ENCODE data around the gene COPZ1. TPM values are rescaled to one million over a fixed set of nuclear protein-coding genes. Genes with fewer than 3 reads are reported as not detected.

COPZ1 gene
- total RNA-seq, 4 donors from 2014 or later = 60.8 to 92.3 (median 79.5) TPM

DNA sequence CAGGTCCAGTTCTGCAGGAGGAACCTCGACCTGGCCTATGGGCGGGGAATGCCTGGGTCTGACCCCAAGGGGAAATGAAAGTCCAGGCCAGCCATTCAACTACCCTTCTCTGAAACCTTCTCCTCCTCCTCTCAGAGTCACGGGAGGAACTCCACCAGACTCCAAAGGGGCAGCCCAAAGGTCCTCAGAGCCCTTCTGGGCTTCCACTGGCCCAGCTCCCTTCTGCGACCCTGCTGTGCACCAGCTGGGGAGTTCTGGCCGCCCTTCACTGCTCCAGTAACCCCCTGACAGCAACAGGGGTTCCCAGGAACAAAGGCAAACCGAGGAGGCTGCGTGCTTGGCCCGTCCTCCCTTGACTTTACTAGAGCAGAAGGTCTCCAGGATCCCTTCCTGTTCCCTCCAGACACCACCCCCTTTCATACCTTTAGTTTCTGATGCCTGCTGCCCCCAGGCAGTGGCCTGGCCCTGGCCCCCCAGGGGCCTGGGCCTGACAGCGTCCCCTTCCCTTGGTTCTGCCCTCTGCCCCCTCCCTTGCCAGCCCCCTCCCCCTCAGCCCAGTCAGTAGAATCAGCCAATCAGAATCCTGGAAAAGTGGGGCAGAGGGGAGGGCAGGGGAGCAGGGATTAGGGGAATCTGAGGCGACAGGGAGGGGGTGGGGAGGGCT, 60.5 kb downstream of the COPZ1 start:
- TF ChIP-seq, protein P1, sequence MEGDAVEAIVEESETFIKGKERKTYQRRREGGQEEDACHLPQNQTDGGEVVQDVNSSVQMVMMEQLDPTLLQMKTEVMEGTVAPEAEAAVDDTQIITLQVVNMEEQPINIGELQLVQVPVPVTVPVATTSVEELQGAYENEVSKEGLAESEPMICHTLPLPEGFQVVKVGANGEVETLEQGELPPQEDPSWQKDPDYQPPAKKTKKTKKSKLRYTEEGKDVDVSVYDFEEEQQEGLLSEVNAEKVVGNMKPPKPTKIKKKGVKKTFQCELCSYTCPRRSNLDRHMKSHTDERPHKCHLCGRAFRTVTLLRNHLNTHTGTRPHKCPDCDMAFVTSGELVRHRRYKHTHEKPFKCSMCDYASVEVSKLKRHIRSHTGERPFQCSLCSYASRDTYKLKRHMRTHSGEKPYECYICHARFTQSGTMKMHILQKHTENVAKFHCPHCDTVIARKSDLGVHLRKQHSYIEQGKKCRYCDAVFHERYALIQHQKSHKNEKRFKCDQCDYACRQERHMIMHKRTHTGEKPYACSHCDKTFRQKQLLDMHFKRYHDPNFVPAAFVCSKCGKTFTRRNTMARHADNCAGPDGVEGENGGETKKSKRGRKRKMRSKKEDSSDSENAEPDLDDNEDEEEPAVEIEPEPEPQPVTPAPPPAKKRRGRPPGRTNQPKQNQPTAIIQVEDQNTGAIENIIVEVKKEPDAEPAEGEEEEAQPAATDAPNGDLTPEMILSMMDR (IDR thresholded peaks at IDR 0.05; ENCODE audit: low read depth) = no peak

DNA sequence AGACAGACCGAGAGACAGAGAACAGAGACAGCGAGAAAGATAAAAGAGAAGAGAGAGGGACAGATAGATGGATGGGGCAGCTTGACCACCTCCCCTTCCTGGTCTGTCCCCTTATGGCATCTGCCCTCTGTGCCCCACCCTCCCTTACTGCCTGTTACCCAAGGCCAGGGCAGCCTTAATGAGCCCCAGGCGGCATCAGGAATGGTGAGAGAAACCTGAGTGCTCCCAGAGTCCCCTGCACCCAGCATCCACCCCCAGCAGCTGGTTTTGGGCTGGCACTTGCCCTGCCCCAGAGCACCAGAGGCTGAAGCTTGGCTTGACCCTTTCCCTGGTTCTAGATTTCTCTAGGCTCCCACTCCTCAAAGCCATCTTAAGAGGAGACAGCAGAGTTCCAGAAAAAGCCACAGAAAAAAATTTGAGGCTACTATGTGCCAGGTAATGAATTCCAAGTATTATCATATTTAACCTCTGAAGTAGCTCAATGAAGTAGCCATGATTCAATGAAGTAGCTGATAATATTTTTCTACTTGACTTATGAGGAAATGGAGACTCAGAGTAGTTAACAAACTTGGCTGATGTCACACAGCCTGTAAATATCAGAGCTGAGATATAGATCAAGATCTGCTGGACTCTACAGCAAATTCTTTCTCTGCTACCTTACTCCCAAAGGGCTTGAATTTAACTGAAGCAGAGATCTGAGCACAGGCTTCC, 61.6 kb downstream of the COPZ1 start:
- TF ChIP-seq, protein P1 (IDR thresholded peaks at IDR 0.05; ENCODE audit: low read depth) = no peak

DNA sequence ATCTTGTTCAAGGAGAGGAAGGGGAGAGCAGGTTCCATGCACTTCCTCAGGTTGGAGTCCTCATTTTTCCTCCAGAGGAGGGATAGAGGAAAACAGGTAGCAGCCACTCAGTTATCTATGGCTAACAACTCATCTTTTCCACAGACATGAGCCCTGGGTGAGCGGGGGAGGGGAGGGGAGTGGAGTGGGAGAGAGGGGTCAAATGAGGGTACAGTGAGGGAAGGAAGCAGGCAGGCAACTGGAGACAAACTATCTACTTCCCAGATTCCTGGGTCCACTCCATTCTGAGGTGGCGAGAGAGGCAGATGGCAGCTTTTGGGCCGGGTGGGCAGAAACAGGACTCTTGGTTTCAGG, 62.2 kb downstream of the COPZ1 start:
- TF ChIP-seq, protein P1 (IDR thresholded peaks at IDR 0.05; ENCODE audit: low read depth) = no peak

DNA sequence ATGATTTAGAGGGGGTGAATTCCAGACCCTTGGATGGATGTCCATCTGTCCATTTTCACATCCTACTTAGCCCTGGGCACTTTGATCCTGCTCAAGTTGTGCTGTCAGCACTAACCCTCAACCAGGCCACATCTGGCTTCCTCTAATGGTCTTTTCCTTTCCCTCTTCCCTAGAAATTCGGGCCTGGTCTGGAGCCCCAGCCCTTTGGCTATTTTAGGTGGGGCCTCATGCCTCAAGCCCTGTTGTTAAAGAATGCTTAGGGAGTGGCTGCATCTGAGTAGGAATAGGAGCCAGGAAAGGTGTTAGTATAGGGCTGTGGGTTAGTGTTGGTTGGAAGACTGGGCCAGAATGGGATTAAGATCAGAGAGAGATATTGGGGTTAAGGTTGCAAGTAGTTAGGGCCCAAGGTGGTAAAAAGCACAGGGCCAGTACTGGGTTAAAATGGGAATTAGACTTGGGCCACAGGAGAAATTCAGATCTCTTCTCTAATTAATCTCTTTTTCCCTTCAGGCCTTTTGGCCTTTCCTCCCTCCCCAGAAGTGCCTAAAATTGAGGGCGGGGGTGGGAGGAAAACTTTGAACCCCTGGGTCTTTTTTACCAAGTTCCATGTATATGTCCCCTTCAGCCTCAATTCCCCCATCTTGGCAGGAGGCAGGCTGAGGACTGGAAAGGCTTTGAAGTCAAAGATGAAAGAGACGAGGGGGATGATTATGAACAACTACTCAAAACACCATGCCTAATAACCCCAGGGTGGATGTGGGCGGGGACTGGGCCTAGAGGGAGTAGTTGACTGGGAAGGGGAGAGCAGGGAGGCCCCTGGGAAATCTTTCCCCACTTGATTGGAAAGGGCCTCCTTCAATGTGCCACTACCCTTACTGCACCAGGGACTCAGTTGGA, 63.6 kb downstream of the COPZ1 start:
- TF ChIP-seq, protein P1 (IDR thresholded peaks at IDR 0.05; ENCODE audit: low read depth) = no peak

DNA sequence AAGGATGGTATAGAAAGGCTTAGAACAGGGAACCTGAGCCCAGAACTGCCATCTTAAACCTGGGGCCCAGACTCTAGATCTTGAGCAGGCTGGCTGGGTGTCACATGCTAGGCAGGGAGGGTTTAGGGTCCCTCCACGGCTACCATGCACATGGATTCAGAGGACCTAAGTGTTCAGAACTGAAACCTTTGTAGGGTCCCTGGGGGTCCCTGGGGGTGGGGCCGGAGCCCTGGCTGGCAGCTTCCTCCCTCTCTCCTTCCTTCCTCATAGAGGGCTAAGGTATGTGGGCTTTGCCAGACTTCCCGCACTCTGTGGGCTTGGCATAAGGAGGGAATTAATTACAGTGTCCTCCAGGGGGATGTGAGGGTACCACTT, 64.2 kb downstream of the COPZ1 start:
- TF ChIP-seq, protein P1 (IDR thresholded peaks at IDR 0.05; ENCODE audit: low read depth) = no peak

DNA sequence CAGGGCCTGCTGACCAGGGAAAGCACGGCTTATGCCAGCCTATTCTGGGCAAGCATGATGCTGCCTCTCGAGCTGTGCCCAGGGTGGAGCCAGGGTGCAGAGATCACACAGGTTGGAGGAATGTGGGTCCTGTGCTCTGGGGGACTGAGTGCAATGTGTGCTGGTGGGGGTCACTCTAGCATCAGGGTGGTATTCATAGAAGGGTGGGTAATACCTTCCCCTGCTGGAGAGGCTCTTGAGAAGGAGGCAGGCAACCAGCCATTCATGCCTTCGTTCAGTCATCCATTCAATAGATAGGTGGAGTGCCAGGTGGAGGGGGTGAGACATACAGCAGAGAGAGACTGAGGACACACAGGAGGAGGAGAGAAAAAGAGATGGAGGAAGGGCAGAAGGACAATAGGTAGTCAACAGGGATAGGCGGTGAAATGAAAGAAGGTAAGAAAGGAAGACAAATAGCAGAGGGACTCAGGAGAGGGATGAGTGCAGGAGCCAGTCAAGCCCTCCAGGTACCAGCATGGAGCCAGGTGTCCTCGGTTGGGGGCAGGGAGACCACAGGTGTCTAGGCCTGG, 64.8 kb downstream of the COPZ1 start:
- TF ChIP-seq, protein P1 (IDR thresholded peaks at IDR 0.05; ENCODE audit: low read depth) = no peak
